ENCODE data around the gene TMEM240. TPM values are rescaled to one million over a fixed set of nuclear protein-coding genes. Genes with fewer than 3 reads are reported as not detected.
"Not testable (repeated sequence)": the region's sequence is repeated elsewhere in the genome, so short reads cannot be mapped to it uniquely, and the experiment has no call there.

TMEM240 gene
- total and polyA plus RNA-seq, 10 of the 15 experiments (the other 5 are each of a cell fraction or from before 2014, with no cell fraction given) = 0.17 to 0.49 TPM; not detected in 8

DNA sequence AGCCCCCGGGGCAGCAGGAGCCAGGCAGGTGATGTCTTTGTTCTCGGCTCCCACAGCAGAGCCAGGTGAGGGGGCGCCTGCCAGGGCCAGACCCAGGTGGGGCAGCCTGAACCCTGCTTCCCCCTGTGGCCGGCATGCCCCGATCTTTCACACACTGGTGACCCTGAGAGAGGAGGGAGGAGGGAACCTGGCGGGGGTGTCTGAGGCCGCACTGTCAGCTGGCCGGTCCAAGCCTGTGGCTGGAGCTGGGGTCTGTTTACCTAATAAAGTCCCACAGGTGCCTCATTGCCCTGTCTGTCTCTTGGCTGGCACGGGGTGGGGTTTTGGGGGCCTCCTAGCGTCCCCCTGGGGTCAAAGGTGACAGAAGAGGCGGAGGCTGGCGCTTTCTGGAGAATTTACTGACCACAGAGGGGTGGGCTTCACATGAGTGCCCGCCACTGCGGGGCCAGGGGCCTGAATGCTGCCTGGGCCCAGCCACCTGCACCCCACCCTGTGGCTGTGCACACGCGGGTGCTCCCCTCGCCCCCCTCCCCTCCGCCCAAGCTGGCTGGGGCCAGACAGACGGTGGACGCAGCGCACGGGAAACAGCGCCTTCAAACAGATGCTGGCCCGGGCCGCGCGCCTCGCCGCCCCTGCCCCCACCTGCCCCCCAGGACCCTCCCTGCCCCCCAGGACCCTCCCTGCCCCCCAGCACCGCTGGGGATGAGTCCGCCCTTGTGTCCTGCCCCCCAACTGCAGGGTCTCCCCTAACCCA lies 5.8 kb downstream of the TMEM240 start:
- TF ChIP-seq GABPA (IDR thresholded peaks at IDR 0.05; ENCODE audit: low read depth) (no peak), RELA (IDR thresholded peaks at IDR 0.05; ENCODE audit: borderline replicate concordance, partially characterized antibody) (no peak)
- H3K27me3 ChIP-seq (replicated peaks in 1 of 2; ENCODE audit: control insufficient read depth in 2 of 2, insufficient read depth in 2 of 2, low read length in 1 of 2) = no peaks in the 10 kb centered on the region
- ChIA-PET SMC1A (ENCODE audit: uncharacterized antibody, unreplicated experiment) (no interaction called here), RAD21 (ENCODE audit: unreplicated experiment) (no interaction called here), CTCF (no interaction called here), POLR2A (no interaction called here)
- in situ Hi-C loops (cut with MboI) = no loop called here
- H3K27ac ChIP-seq (ENCODE audit: control insufficient read depth, insufficient read depth) = no peak overlapping the region
- WGBS (ENCODE audit: insufficient coverage, insufficient replicate concordance, low lambda C conversion rate, missing lambda C conversion rate) = 68% methylated on average over 18 of the region's 31 CpGs
- intact Hi-C loops (cut with micrococcal nuclease; ENCODE audit: unreplicated experiment) = no loop called here
- no peaks in the 10 kb centered on the region for H3K79me2 ChIP-seq (ENCODE audit: control insufficient read depth, insufficient read depth, low read length)
- no peaks in the 10 kb centered on the region; the same call in 1 of the 3 replicates for H3K9me3 ChIP-seq (replicated peaks; ENCODE audit: control insufficient read depth, insufficient read depth, low read length)
- H3K36me3 ChIP-seq (ENCODE audit: control insufficient read depth in 2 of 2, insufficient read depth in 2 of 2, low read length in 1 of 2) = peaks cover 3 to 4% of the 10 kb centered on the region in 2 experiments; a peak in 3 of 4 replicates
- DNase-seq (ENCODE audit: low read depth, low spot score) = no peak
- no peak overlapping the region for H3K9ac ChIP-seq (ENCODE audit: control insufficient read depth, insufficient read depth, low read length)
- FAIRE-seq = no peak
- no peak; the same call in 2 of the 3 replicates for ATAC-seq
- BruUV-seq (replicated peaks) = no TSS peak
- H3K4me2 ChIP-seq (ENCODE audit: control insufficient read depth, insufficient read depth) = no peak overlapping the region
- no peaks in the 10 kb centered on the region for H4K20me1 ChIP-seq (ENCODE audit: control insufficient read depth, insufficient read depth)
- H3K4me3 ChIP-seq = no peak overlapping the region
- no peaks in the 10 kb centered on the region for H3K4me1 ChIP-seq (ENCODE audit: control insufficient read depth, insufficient read depth, low read length)
- H2AFZ ChIP-seq (ENCODE audit: control insufficient read depth, low read depth, low read length) = no peak overlapping the region

DNA sequence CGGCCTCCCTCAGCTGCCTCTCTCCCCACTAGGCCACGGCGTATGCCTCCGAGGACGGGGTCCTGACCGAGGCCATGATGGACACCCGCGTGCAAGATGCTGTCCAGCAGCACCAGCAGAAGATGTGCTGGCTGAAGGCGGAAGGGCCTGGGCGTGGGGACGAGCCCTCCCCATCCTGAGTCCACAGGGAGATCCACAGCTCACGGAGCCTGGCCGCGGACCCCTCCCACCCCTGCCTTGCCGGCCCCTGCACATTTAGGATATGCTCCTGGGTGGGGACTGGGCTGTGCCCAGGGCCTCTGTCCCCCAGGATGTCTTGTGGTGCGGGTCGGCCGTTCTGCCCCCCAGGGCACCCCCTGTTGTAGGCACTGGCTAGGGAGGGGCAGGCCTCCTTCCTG lies 6.5 kb downstream of the TMEM240 start:
- H3K9ac ChIP-seq (ENCODE audit: control insufficient read depth, insufficient read depth, low read length); DNase-seq (ENCODE audit: low read depth, low spot score); SMC1A ChIA-PET (ENCODE audit: uncharacterized antibody, unreplicated experiment); H2AFZ ChIP-seq (ENCODE audit: control insufficient read depth, low read depth, low read length); POLR2A ChIA-PET; H3K36me3 ChIP-seq (ENCODE audit: control insufficient read depth in 2 of 2, insufficient read depth in 2 of 2, low read length in 1 of 2); H3K4me1 ChIP-seq (ENCODE audit: control insufficient read depth, insufficient read depth, low read length); H3K27ac ChIP-seq (ENCODE audit: control insufficient read depth, insufficient read depth); CTCF ChIA-PET; FAIRE-seq; H3K4me3 ChIP-seq; in situ Hi-C loops (cut with MboI); H4K20me1 ChIP-seq (ENCODE audit: control insufficient read depth, insufficient read depth); RAD21 ChIA-PET (ENCODE audit: unreplicated experiment); ATAC-seq; BruUV-seq (replicated peaks); H3K9me3 ChIP-seq (replicated peaks; ENCODE audit: control insufficient read depth, insufficient read depth, low read length); H3K79me2 ChIP-seq (ENCODE audit: control insufficient read depth, insufficient read depth, low read length); H3K27me3 ChIP-seq (replicated peaks in 1 of 2; ENCODE audit: control insufficient read depth in 2 of 2, insufficient read depth in 2 of 2, low read length in 1 of 2); H3K4me2 ChIP-seq (ENCODE audit: control insufficient read depth, insufficient read depth); intact Hi-C loops (cut with micrococcal nuclease; ENCODE audit: unreplicated experiment): not testable (repeated sequence)
- WGBS (ENCODE audit: insufficient coverage, insufficient replicate concordance, low lambda C conversion rate, missing lambda C conversion rate) = 89% methylated on average over 18 of the region's 18 CpGs

DNA sequence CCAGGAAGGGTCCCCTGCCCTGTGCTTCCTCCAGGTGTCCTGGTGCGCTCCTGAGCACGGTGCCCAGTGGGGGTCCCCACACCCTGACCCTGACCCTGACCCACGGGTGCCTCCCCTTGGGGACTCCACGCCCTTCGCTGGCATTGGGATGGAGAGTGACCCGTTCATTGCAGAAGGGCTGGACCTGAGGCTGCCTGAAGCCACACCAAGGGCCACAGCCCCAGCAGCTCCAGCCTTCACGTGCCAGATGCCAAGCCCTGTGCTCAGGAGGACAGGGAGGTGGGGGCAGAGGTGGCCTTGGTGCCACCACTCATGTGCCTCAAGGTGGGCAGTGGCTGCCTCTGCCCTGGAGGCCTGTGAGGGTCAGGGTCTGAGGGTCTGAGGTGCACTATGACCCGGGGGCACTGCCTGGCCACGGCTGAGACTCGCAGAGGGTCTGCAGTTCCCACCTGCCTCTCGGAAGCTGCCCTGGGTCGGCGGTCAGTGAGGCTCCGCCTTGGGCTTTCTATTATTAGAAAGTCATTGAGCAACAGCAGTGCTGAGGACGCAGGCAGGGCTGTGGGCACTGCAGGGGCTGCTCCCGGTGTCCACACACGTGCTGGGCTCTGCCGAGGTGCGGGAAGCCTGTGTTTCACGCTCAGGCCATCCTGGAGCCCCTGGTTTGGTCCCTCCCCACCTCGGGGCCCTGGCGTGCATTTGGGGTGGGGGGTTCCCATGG lies 7.1 kb downstream of the TMEM240 start:
- intact Hi-C loops (cut with micrococcal nuclease; ENCODE audit: unreplicated experiment); BruUV-seq (replicated peaks): not testable (repeated sequence)

More for the DNA sequence above, 7.1 kb downstream of the TMEM240 start:
- H3K4me3 ChIP-seq; DNase-seq (ENCODE audit: low read depth, low spot score); ATAC-seq; CTCF ChIA-PET; H4K20me1 ChIP-seq (ENCODE audit: control insufficient read depth, insufficient read depth); H3K27ac ChIP-seq (ENCODE audit: control insufficient read depth, insufficient read depth); H3K9me3 ChIP-seq (replicated peaks; ENCODE audit: control insufficient read depth, insufficient read depth, low read length); H3K4me2 ChIP-seq (ENCODE audit: control insufficient read depth, insufficient read depth); in situ Hi-C loops (cut with MboI); RAD21 ChIA-PET (ENCODE audit: unreplicated experiment); H3K4me1 ChIP-seq (ENCODE audit: control insufficient read depth, insufficient read depth, low read length); H3K9ac ChIP-seq (ENCODE audit: control insufficient read depth, insufficient read depth, low read length); H2AFZ ChIP-seq (ENCODE audit: control insufficient read depth, low read depth, low read length); H3K27me3 ChIP-seq (replicated peaks in 1 of 2; ENCODE audit: control insufficient read depth in 2 of 2, insufficient read depth in 2 of 2, low read length in 1 of 2); H3K79me2 ChIP-seq (ENCODE audit: control insufficient read depth, insufficient read depth, low read length); POLR2A ChIA-PET; FAIRE-seq; SMC1A ChIA-PET (ENCODE audit: uncharacterized antibody, unreplicated experiment): not testable (repeated sequence)
- H3K36me3 ChIP-seq (ENCODE audit: control insufficient read depth in 2 of 2, insufficient read depth in 2 of 2, low read length in 1 of 2) = peaks cover 8 to 11% of the 10 kb centered on the region in 2 experiments
- 76% methylated on average over 15 of the region's 22 CpGs for WGBS (ENCODE audit: insufficient coverage, insufficient replicate concordance, low lambda C conversion rate, missing lambda C conversion rate)

Measured in GM12878 (cell line).